Measurements from ENCODE around the gene SLC10A7. TPM values are rescaled to one million over a fixed set of nuclear protein-coding genes. Genes with fewer than 3 reads are reported as not detected.

Gene SLC10A7
- total and polyA plus RNA-seq, 3 donors from 2014 or later, result 6.4 to 12.4 (median 11.6) TPM

GRCh38 chr4:146207410-146207809 lies 314.3 kb downstream of the SLC10A7 start:
- Histone ChIP-seq H3K9me3 (no peaks in the 10 kb centered on the region), H3K4me3 (no peak overlapping the region), H3K36me3 (ENCODE audit: low read depth, missing control alignments) (no peaks in the 10 kb centered on the region), H3K27me3 (no peaks in the 10 kb centered on the region), H3K4me1 (no peaks in the 10 kb centered on the region), H3K27ac (no peak overlapping the region)
- intact Hi-C loops (cut with DNase I; ENCODE audit: low total_unique reads), result no loop called here
- WGBS, 2 donors, result 75 to 85% methylated on average over 5 of the region's 5 CpGs
- DNase-seq, result no peak
- no peak for TF ChIP-seq POLR2A (IDR thresholded peaks at IDR 0.05)
- TF ChIP-seq, protein P1, sequence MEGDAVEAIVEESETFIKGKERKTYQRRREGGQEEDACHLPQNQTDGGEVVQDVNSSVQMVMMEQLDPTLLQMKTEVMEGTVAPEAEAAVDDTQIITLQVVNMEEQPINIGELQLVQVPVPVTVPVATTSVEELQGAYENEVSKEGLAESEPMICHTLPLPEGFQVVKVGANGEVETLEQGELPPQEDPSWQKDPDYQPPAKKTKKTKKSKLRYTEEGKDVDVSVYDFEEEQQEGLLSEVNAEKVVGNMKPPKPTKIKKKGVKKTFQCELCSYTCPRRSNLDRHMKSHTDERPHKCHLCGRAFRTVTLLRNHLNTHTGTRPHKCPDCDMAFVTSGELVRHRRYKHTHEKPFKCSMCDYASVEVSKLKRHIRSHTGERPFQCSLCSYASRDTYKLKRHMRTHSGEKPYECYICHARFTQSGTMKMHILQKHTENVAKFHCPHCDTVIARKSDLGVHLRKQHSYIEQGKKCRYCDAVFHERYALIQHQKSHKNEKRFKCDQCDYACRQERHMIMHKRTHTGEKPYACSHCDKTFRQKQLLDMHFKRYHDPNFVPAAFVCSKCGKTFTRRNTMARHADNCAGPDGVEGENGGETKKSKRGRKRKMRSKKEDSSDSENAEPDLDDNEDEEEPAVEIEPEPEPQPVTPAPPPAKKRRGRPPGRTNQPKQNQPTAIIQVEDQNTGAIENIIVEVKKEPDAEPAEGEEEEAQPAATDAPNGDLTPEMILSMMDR (IDR thresholded peaks at IDR 0.05), result no peak

Small RNAs within 50 kb of the gene (microRNA-seq; reads per million reads assigned to microRNA genes)
- 0 reads per million in 2 donors for gene MIR7849 (ENCODE audit: borderline number of aligned reads in 2 of 2, borderline replicate concordance in 1 of 2)

Small RNAs within 50 kb of the gene (small RNA-seq; reads per million reads assigned to genes)
- gene MIR7849, result 0 reads per million in 2 donors

Other genes with a start within 250 kb of the SLC10A7 start
- 1 to 10 TPM in 1 of 2 donors, under 1 TPM in 1; 0.93 to 1.9 TPM for gene POU4F2, start 117.0 kb upstream of the SLC10A7 start, total RNA-seq
- gene POU4F2, start 117.0 kb upstream of the SLC10A7 start, polyA plus RNA-seq (ENCODE audit: insufficient read depth, low read depth, low replicate concordance), result 3.1 TPM